SK-N-SH (cell line): Measurements from ENCODE around the gene SERPINE2. TPM values are rescaled to one million over a fixed set of nuclear protein-coding genes. Genes with fewer than 3 reads are reported as not detected.
A peak's percentile ranks its signal among the peaks of the same experiment; 100 is the strongest.

Source experiments
- CTCF ChIA-PET: fragments of 300-600, 350-600 bp; formaldehyde crosslinking; extraction: SDS; loops from one replicate; lab custom pipeline; 2021; lab: Yijun Ruan, JAX
- POLR2A ChIA-PET: fragments of 350-600 bp; sonication (Branson Sonifier 250); formaldehyde crosslinking; extraction: SDS; loops from one replicate; lab custom pipeline; 2020; ENCODE audit warnings: antibody characterized with exemption, inconsistent platforms; lab: Yijun Ruan, JAX
- DNase-seq: peaks from one replicate; pipeline ENCODE4 v3.0.0; 2012
- H2AFZ ChIP-seq: fragments of 200-600 bp; sonication (generic); 2 replicates; pipeline ENCODE4 v1.8.1; 2016; ENCODE audit warnings: antibody characterized with exemption, mild to moderate bottlenecking, low read depth
- H3F3A ChIP-seq: fragments of 200-600 bp; sonication (generic); replicated peaks from 2 replicates; pipeline ENCODE3; 2016; ENCODE audit warnings: antibody characterized with exemption, mild to moderate bottlenecking; ENCODE audit not compliant: insufficient read depth
- H3K27ac ChIP-seq, 2 experiments: fragments of 200-500 bp in 1 of 2; fragments of 200-600 bp in 1 of 2; sonication (Bioruptor generic) in 1 of 2; sonication (generic), shearing (Covaris generic) in 1 of 2; 2 replicates each; pipeline versions ENCODE4 v1.5.1 to v1.6.1; 2014 to 2016; ENCODE audit warnings: low read depth in 2 of 2, inconsistent platforms in 1 of 2, low read length in 1 of 2, mild to moderate bottlenecking in 1 of 2, mixed read lengths in 1 of 2
- H3K27me3 ChIP-seq: fragments of 200-600 bp; sonication (generic), shearing (Covaris generic); 2 replicates; pipeline ENCODE4 v1.6.1; 2016; ENCODE audit warnings: mixed run types; ENCODE audit not compliant: insufficient read depth
- H3K36me3 ChIP-seq, 2 experiments: fragments of 200-500 bp in 1 of 2; fragments of 200-600 bp in 1 of 2; sonication (Bioruptor generic) in 1 of 2; sonication (generic) in 1 of 2; replicated peaks in 1 of 2; 2 replicates each; pipeline versions ENCODE3 to v1.5.1; 2014 to 2016; ENCODE audit warnings: low read length in 1 of 2, mild to moderate bottlenecking in 1 of 2; ENCODE audit not compliant: insufficient read depth in 2 of 2, control insufficient read depth in 1 of 2
- H3K4me1 ChIP-seq, 2 experiments: fragments of 200-500 bp in 1 of 2; fragments of 200-600 bp in 1 of 2; sonication (Bioruptor generic) in 1 of 2; sonication (generic), shearing (Covaris generic) in 1 of 2; 2 replicates each; pipeline versions ENCODE4 v1.5.1 to v1.6.1; 2014 to 2016; ENCODE audit warnings: low read depth in 1 of 2, low read length in 1 of 2, mixed run types in 1 of 2; ENCODE audit not compliant: insufficient read depth in 2 of 2, control insufficient read depth in 1 of 2
- H3K4me2 ChIP-seq: fragments of 200-600 bp; sonication (generic), shearing (Covaris generic); 2 replicates; pipeline ENCODE4 v1.6.1; 2017; ENCODE audit warnings: mixed run types
- H3K4me3 ChIP-seq, 2 experiments: fragments of 200-500 bp in 1 of 2; fragments of 200-600 bp in 1 of 2; sonication (Bioruptor generic) in 1 of 2; sonication (generic), shearing (Covaris generic) in 1 of 2; 2 replicates each; pipeline versions ENCODE4 v1.5.1 to v1.8.1; 2014 to 2016; ENCODE audit warnings: low read depth in 2 of 2, inconsistent platforms in 1 of 2, low read length in 1 of 2, mild to moderate bottlenecking in 1 of 2, mixed read lengths in 1 of 2, moderate library complexity in 1 of 2
- H3K79me2 ChIP-seq: fragments of 200-600 bp; sonication (generic); 2 replicates; pipeline ENCODE4 v1.8.1; 2017; ENCODE audit warnings: mild to moderate bottlenecking; ENCODE audit not compliant: insufficient read depth
- H3K9ac ChIP-seq: fragments of 200-600 bp; sonication (generic); 2 replicates; pipeline ENCODE4 v1.6.1; 2017; ENCODE audit warnings: mixed run types
- H3K9me2 ChIP-seq: fragments of 200-600 bp; sonication (generic); 2 replicates; pipeline ENCODE4 v1.6.1; 2017; ENCODE audit warnings: mixed run types
- H3K9me3 ChIP-seq: fragments of 200-600 bp; sonication (generic); 2 replicates; pipeline ENCODE4 v1.6.1; 2017; ENCODE audit warnings: mixed run types, mild to moderate bottlenecking, moderate library complexity
- H4K20me1 ChIP-seq: fragments of 200-600 bp; sonication (generic); 2 replicates; pipeline ENCODE4 v1.6.1; 2017; ENCODE audit warnings: mild to moderate bottlenecking, mixed run types; ENCODE audit not compliant: insufficient read depth
- CHD2 ChIP-seq: fragments of 150-350 bp; IDR thresholded peaks from 2 replicates; pipeline ENCODE4 v1.6.1; 2018; ENCODE audit warnings: low read length; ENCODE audit not compliant: partially characterized antibody
- ELF1 ChIP-seq: IDR thresholded peaks from 2 replicates; pipeline ENCODE4 v1.4.0; 2012
- EP300 ChIP-seq, 2 experiments: IDR thresholded peaks; 2 replicates each; pipeline versions ENCODE4 v1.4.0 to v1.6.1; 2012; ENCODE audit warnings: borderline replicate concordance in 1 of 2, low read depth in 1 of 2, low read length in 1 of 2
- EZH2phosphoT487 ChIP-seq: fragments of 200-600 bp; sonication (generic); IDR thresholded peaks from 2 replicates; pipeline ENCODE4 v1.6.1; 2017; ENCODE audit warnings: low read depth, mixed run types, mild to moderate bottlenecking, antibody characterized with exemption, moderate library complexity, borderline replicate concordance
- FOSL2 ChIP-seq: IDR thresholded peaks from 2 replicates; pipeline ENCODE4 v1.4.0; 2012; ENCODE audit warnings: low read depth, mild to moderate bottlenecking, moderate library complexity, borderline replicate concordance
- FOXJ3 ChIP-seq: sonication (generic); formaldehyde crosslinking; IDR thresholded peaks from 2 replicates; pipeline ENCODE4 v1.5.1; 2020; ENCODE audit warnings: mild to moderate bottlenecking, missing genetic modification reagents
- FOXM1 ChIP-seq: IDR thresholded peaks from 2 replicates; pipeline ENCODE4 v1.4.0; 2012; ENCODE audit warnings: low read depth, mild to moderate bottlenecking
- JUND ChIP-seq: IDR thresholded peaks from 2 replicates; pipeline ENCODE4 v1.4.0; 2012
- MEF2A ChIP-seq: IDR thresholded peaks from 2 replicates; pipeline ENCODE4 v1.4.0; 2012; ENCODE audit warnings: low read depth, borderline replicate concordance
- MXI1 ChIP-seq: IDR thresholded peaks from 2 replicates; pipeline ENCODE4 v1.6.1; 2012; ENCODE audit warnings: mild to moderate bottlenecking, low read depth, low read length, improper control_type of control experiment
- NFIC ChIP-seq: IDR thresholded peaks from 2 replicates; pipeline ENCODE4 v1.4.0; 2012; ENCODE audit warnings: borderline replicate concordance
- NRF1 ChIP-seq: IDR thresholded peaks from 2 replicates; pipeline ENCODE4 v1.6.1; 2012; ENCODE audit warnings: low read depth, mild to moderate bottlenecking, low read length
- POLR2AphosphoS5 ChIP-seq: IDR thresholded peaks from 2 replicates; pipeline ENCODE4 v1.6.1; 2012; ENCODE audit warnings: low read depth, low read length
- RCOR1 ChIP-seq: fragments of 150-350 bp; IDR thresholded peaks from 2 replicates; pipeline ENCODE4 v1.6.1; 2017; ENCODE audit warnings: antibody characterized with exemption, low read length
- SIN3A ChIP-seq: IDR thresholded peaks from 2 replicates; pipeline ENCODE4 v1.6.1; 2012; ENCODE audit warnings: low read depth, mild to moderate bottlenecking, low read length, moderate library complexity, borderline replicate concordance
- TAF1 ChIP-seq: IDR thresholded peaks from 2 replicates; pipeline ENCODE4 v1.6.1; 2012; ENCODE audit warnings: low read depth, mild to moderate bottlenecking, low read length, moderate library complexity, borderline replicate concordance
- TEAD4 ChIP-seq: IDR thresholded peaks from 2 replicates; pipeline ENCODE4 v1.4.0; 2012; ENCODE audit warnings: mild to moderate bottlenecking, borderline replicate concordance; ENCODE audit not compliant: insufficient read depth
- WGBS: methylation state at CpG from one replicate; pipeline ENCODE4 v1.1.6; 2017; ENCODE audit warnings: low lambda C conversion rate; 5-methylcytosine and 5-hydroxymethylcytosine counted together
- polyA plus RNA-seq, 3 experiments: library from polyadenylated mRNA; depleted of rRNA; stranded (reverse); fragments of >200 nt; gene quantifications; 2 replicates each; pipeline ENCODE4 v1.2.3, GENCODE V29; 2012
- TF ChIP-seq, protein P1 (sequence below): IDR thresholded peaks from 2 replicates; pipeline ENCODE4 v1.4.0; 2012; ENCODE audit warnings: low read depth, borderline replicate concordance
- TF ChIP-seq, protein P2 (sequence below): fragments of 150-350 bp; IDR thresholded peaks from 2 replicates; pipeline ENCODE4 v1.6.1; 2016; ENCODE audit warnings: mild to moderate bottlenecking, low read depth, low read length
- TF ChIP-seq, protein P3 (sequence below): IDR thresholded peaks from 2 replicates; pipeline ENCODE4 v1.6.1; 2012; ENCODE audit warnings: mild to moderate bottlenecking, low read depth, low read length, moderate library complexity
- TF ChIP-seq, protein P4 (sequence below): IDR thresholded peaks from 2 replicates; pipeline ENCODE4 v1.4.0; 2012; ENCODE audit warnings: low read depth
- TF ChIP-seq, protein P5 (sequence below): IDR thresholded peaks from 2 replicates; pipeline ENCODE4 v1.4.0; 2012; ENCODE audit warnings: low read depth, borderline replicate concordance

The SERPINE2 gene
- polyA plus RNA-seq, 1 of the 3 experiments (the other 2 are of a cell fraction): 249 TPM

DNA sequence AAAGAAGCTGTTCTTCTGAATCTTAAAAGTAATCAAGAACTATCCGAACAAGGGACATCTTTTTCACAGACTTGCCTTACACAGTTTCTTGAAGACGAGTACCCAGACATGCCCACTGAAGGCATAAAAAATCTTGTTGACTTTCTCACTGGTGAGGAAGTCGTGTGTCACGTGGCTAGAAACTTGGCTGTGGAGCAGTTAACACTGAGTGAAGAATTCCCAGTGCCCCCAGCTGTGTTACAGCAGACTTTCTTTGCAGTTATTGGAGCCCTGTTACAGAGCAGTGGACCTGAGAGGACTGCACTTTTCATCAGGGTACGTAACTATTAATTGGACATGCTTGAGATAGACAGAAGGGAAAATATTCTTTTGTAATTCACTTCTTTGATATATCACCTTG lies 79.4 kb downstream of the SERPINE2 start (continued):
- TF ChIP-seq, protein P1, sequence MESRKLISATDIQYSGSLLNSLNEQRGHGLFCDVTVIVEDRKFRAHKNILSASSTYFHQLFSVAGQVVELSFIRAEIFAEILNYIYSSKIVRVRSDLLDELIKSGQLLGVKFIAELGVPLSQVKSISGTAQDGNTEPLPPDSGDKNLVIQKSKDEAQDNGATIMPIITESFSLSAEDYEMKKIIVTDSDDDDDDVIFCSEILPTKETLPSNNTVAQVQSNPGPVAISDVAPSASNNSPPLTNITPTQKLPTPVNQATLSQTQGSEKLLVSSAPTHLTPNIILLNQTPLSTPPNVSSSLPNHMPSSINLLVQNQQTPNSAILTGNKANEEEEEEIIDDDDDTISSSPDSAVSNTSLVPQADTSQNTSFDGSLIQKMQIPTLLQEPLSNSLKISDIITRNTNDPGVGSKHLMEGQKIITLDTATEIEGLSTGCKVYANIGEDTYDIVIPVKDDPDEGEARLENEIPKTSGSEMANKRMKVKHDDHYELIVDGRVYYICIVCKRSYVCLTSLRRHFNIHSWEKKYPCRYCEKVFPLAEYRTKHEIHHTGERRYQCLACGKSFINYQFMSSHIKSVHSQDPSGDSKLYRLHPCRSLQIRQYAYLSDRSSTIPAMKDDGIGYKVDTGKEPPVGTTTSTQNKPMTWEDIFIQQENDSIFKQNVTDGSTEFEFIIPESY: no peak
- no peak for TF ChIP-seq NFIC

DNA sequence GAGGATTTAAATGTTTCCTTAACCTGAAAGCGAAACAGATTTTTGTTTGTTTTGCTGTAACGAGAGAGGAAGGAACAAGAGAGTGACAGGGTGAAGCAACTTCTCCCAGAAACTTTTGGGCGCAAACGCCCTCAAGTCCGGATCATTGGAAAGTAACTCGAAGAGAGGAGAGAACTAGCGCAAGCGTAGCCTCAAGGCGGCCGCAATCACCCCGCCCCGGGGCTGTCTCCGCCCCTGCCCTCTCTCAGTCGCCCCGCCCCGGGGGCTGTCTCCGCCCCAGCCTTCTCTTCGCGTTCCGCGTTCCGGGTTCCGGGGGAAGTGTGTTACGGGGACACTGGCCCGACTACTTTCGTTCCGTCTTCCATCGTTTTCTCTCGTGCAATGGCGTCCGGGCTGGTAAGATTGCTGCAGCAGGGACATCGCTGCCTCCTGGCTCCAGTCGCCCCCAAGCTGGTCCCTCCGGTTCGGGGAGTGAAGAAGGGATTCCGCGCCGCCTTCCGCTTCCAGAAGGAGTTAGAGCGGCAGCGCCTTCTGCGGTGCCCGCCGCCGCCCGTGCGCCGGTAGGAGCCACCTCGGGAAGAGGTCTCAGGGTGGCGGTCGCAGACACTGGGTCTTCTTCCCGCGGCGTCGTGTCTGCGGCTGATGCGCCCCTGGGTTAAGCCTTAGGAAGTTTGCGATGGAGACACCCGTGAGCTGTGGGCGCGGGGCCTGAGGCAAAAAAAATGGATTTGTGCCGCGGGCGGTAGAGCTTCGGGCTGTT lies 81.8 kb downstream of the SERPINE2 start, which contains the start of gene MRPL44:
TSS of gene MRPL44 (plus strand) at position 372 of the 760 bp plus-strand sequence. CDS start at position 382, 10 bp downstream.
- peak within 1 kb of the TSS; percentile 89 for H3K9ac ChIP-seq
- CTCF ChIA-PET: interaction anchor here (0.9 to 3.0 kb wide), 5 partner anchors 10 to 492 kb away, joined by 3 to 16 read pairs (median 5); no protein-coding TSS in a partner anchor
- H3F3A ChIP-seq: no peaks in the 10 kb centered on the region
- peak within 1 kb of the TSS; percentile 93 to 97 for H3K4me3 ChIP-seq
- peak within 1 kb of the TSS; percentile 91 for H2AFZ ChIP-seq
- H3K27ac ChIP-seq: peak within 1 kb of the TSS; percentile 74 to 89
- peak; percentile 93 for DNase-seq
- H4K20me1 ChIP-seq: no peaks in the 10 kb centered on the region; the same call in 1 of the 2 replicates
- POLR2A ChIA-PET: interaction anchor here (0.5 to 0.6 kb wide), 2 partner anchors 51 to 1913 kb away, joined by 3 to 8 read pairs; no protein-coding TSS in a partner anchor
- no peaks in the 10 kb centered on the region for H3K27me3 ChIP-seq
- H3K4me1 ChIP-seq: peaks cover 4 to 27% of the 10 kb centered on the region in 2 experiments; a peak in 3 of 4 replicates
- no peaks in the 10 kb centered on the region for H3K9me2 ChIP-seq
- peaks cover 24 to 25% of the 10 kb centered on the region in 2 experiments for H3K36me3 ChIP-seq
- WGBS: under 1% methylated on average over 45 of the region's 65 CpGs
- no peaks in the 10 kb centered on the region for H3K9me3 ChIP-seq
- H3K79me2 ChIP-seq: peaks cover 50% of the 10 kb centered on the region
- H3K4me2 ChIP-seq: peak within 1 kb of the TSS; percentile 71
- TF ChIP-seq FOXJ3: 0 out of 2 replicates have a peak, but pooled peaks have one; percentile 37
- peak; percentile 95 for TF ChIP-seq POLR2AphosphoS5
- TF ChIP-seq, protein P2, sequence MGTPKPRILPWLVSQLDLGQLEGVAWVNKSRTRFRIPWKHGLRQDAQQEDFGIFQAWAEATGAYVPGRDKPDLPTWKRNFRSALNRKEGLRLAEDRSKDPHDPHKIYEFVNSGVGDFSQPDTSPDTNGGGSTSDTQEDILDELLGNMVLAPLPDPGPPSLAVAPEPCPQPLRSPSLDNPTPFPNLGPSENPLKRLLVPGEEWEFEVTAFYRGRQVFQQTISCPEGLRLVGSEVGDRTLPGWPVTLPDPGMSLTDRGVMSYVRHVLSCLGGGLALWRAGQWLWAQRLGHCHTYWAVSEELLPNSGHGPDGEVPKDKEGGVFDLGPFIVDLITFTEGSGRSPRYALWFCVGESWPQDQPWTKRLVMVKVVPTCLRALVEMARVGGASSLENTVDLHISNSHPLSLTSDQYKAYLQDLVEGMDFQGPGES: peak; percentile 26; the same call in 1 of the 2 replicates
- TF ChIP-seq CHD2: peak; percentile 94
- TF ChIP-seq TAF1: peak; percentile 95
- TF ChIP-seq RCOR1: no peak
- TF ChIP-seq EZH2phosphoT487: no peak
- TF ChIP-seq, protein P3, sequence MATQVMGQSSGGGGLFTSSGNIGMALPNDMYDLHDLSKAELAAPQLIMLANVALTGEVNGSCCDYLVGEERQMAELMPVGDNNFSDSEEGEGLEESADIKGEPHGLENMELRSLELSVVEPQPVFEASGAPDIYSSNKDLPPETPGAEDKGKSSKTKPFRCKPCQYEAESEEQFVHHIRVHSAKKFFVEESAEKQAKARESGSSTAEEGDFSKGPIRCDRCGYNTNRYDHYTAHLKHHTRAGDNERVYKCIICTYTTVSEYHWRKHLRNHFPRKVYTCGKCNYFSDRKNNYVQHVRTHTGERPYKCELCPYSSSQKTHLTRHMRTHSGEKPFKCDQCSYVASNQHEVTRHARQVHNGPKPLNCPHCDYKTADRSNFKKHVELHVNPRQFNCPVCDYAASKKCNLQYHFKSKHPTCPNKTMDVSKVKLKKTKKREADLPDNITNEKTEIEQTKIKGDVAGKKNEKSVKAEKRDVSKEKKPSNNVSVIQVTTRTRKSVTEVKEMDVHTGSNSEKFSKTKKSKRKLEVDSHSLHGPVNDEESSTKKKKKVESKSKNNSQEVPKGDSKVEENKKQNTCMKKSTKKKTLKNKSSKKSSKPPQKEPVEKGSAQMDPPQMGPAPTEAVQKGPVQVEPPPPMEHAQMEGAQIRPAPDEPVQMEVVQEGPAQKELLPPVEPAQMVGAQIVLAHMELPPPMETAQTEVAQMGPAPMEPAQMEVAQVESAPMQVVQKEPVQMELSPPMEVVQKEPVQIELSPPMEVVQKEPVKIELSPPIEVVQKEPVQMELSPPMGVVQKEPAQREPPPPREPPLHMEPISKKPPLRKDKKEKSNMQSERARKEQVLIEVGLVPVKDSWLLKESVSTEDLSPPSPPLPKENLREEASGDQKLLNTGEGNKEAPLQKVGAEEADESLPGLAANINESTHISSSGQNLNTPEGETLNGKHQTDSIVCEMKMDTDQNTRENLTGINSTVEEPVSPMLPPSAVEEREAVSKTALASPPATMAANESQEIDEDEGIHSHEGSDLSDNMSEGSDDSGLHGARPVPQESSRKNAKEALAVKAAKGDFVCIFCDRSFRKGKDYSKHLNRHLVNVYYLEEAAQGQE: peak; percentile 77; the same call in 1 of the 2 replicates
- peak; percentile 100 for TF ChIP-seq ELF1
- TF ChIP-seq MXI1: peak; percentile 85
- 0 out of 2 replicates have a peak, but pooled peaks have one; percentile 21 for TF ChIP-seq TEAD4
- no peak; the same call in 1 of the 2 replicates for TF ChIP-seq NFIC
- no peak for TF ChIP-seq FOSL2
- 0 out of 2 replicates have a peak, but pooled peaks have one; percentile 15 for TF ChIP-seq FOXM1
- TF ChIP-seq, protein P4, sequence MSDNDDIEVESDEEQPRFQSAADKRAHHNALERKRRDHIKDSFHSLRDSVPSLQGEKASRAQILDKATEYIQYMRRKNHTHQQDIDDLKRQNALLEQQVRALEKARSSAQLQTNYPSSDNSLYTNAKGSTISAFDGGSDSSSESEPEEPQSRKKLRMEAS: peak; percentile 92
- peak; percentile 34 to 53; a peak in 2 of 4 replicates for TF ChIP-seq EP300 (IDR thresholded peaks at IDR 0.05; ENCODE audit: borderline replicate concordance in 1 of 2, low read depth in 1 of 2, low read length in 1 of 2)
- TF ChIP-seq JUND: no peak
- peak; percentile 64 for TF ChIP-seq NRF1
- no peak; the same call in 1 of the 2 replicates for TF ChIP-seq MEF2A
- peak; percentile 98 for TF ChIP-seq SIN3A
- TF ChIP-seq, protein P5, sequence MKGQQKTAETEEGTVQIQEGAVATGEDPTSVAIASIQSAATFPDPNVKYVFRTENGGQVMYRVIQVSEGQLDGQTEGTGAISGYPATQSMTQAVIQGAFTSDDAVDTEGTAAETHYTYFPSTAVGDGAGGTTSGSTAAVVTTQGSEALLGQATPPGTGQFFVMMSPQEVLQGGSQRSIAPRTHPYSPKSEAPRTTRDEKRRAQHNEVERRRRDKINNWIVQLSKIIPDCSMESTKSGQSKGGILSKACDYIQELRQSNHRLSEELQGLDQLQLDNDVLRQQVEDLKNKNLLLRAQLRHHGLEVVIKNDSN: peak; percentile 53
